Activated effector memory CD4-positive, alpha-beta T cell treated with anti-CD3 and anti-CD28 coated beads, Interleukin-2, amount 50 U/mL, for 16 hours (primary cell): ENCODE results near the gene PREB.
A peak's percentile ranks its signal among the peaks of the same experiment; 100 is the strongest.

ENCODE experiments used
- DNase-seq: peaks from one replicate; pipeline ENCODE4 v3.0.0-alpha.2; 2020

The PREB gene

DNA sequence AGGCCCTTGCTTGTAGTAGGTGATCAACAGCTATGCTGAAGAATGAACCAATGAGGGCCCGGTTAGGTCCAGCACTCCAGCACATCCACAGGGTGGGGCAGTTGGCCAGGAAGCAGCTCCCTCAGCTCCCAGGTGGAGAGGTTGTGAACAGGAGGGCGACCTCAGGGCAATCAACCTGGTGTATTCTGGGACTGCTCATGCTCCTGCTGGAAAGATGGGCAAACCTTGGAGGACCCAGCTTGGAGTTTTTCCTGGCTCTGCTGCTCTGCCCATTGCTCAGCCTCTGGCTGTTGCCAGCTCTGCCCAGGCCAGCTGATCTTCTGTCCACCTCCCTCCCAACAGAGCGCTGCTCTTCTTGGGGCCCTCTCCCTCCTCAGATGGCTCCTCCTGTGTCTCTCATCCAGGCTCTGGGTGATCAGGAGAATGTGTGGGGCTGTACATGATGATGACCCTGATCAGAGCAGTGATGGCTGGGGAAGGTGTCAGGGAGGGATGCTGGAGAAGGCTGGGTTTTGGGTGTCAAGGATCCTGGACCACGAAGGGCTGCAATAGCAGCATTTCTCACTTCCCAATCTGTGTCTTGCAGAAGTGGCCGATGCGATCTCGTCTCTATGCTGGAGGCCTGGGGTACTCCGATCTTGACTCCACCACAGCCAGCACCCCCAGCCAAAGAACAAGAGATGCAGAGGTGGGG is 17.8 kb upstream of the PREB start:
- DNase-seq, result no peak

GRCh38 chr2:27150639-27151230 is 16.3 kb upstream of the PREB start:
- DNase-seq, result no peak

- no peak for DNase-seq
Observed at GRCh38 chr2:27149570-27150405, 15.4 kb upstream of the PREB start.

- no peak for DNase-seq
Observed at GRCh38 chr2:27148801-27149439, 14.5 kb upstream of the PREB start, which contains the start of gene TCF23. Gene TCF23, plus strand, starts transcription at chr2:27149004. Its CDS starts 130 bp downstream, at chr2:27149134.

- no peak for DNase-seq
Observed at GRCh38 chr2:27147935-27148334, 13.5 kb upstream of the PREB start.

- DNase-seq, result no peak
Observed at GRCh38 chr2:27145682-27146081, 11.2 kb upstream of the PREB start.

DNA sequence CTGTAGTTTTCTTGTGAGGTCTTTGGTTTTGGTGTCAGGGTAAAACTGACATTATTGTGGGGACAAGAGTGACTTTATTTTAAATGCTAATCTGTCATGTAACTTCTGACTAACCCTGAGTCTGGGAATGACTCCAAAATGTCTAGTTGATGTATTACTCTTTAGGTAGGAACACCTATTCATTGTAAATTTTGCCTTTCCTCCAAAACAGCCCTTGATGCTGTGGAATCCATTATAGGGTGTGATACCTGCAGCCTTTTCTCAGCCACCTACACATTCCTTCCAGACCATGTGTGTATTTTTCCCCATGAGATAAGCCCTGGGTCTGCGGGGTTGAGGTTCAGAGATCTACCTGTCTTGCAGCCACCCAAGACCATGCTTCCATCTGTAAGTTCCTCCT is 8.8 kb upstream of the PREB start:
- DNase-seq, result no peak

DNA sequence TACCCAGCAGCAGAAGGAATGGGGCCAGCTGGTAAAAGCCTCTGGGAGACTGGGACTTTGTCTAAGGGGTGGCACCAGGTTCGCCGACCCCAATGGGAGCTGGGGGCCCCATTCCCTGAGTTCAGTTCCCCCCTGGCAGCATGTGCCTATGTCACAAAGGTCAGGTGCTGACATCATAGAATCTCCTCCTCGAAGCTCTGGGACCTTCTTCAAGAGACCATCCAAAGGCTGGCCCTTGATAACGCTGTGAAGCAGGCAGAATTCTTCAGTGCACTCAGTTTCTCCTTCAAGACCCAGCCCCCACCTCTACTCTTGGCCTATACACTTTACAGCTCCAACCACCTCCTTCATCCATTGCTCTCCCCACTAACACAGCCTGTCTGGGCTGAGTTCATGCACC is 4.9 kb upstream of the PREB start, which contains the start of gene PRR30:
Gene PRR30 (minus strand): TSS at position 101 of the 400 bp plus-strand sequence. CDS start 1,081 bp downstream, outside the sequence.
- no peak for DNase-seq

DNA sequence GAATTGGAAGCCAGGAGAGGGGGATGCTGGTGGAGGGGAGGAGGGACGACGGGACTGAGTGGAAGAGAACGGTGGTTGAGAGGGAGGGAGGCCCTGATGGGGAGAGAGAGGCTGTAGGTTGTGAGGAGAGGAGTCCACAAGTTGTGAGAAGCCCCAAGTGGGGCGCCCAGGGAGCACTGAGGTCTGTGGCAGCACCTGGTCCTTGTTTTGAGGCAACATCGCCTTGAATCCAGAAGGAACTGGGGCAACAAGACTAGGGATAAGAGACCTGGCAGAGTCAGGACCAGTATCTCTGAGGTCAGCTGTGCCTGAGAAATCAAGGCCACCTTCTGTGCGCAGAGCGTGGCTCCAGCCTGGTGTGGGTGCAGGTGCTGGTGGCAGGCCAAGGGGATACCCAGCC is 3.7 kb upstream of the PREB start:
- no peak for DNase-seq

DNA sequence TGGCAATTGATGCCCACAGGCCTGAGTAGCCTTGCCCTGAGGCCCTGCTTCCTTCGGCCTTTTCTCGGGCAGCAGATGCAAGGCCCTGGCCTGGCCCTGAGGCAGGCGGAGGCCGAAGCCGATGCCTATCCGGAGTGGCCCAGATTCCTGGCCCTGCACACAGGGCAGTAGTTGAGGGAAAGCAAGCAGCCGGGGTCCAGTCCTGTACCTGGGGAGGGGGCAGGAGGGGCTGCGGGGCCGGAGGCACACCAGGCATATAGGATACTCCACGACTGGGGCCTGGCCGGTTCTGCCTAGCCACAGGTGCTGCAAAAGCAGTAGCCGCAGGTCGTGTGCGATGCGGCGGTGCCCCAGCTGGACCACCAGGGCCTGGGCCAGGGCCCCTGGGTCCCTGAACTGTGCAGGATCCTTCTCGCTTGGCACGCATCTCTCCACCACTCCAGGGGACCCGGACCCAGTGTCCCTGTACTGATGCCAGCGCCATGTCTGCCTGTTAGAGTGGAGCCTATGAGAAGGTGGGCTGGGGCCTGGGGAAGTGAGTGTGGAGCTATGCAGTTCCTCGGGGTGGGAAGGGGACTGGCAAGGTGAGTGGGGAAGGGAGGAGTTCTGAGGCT is 3.0 kb upstream of the PREB start:
- no peak for DNase-seq

- DNase-seq, result no peak
Observed at GRCh38 chr2:27136751-27137150, 2.3 kb upstream of the PREB start.

DNA sequence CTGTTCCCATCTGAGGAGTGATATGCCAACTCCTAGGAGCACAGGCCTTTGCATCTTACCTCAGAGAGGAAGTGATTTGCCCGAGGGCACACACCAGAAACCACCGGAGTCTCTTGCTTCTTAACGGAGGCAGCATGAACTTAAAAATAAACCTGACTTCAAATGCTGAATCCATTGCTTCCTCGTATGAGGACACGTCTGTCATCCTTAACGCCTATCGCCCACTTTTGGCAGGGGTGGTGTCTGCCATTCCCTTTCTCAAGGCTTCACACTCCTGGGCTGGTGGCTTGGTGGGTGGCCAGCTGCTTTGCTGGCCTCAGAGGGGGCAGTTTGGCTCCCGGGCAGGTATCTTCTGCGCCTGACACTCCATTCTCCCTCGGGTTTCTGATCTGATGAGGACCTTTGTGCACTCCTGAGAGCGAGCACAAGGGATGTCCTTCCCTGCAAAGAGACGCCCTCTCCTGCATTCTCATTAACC is 1.1 kb upstream of the PREB start:
- no peak for DNase-seq

DNA sequence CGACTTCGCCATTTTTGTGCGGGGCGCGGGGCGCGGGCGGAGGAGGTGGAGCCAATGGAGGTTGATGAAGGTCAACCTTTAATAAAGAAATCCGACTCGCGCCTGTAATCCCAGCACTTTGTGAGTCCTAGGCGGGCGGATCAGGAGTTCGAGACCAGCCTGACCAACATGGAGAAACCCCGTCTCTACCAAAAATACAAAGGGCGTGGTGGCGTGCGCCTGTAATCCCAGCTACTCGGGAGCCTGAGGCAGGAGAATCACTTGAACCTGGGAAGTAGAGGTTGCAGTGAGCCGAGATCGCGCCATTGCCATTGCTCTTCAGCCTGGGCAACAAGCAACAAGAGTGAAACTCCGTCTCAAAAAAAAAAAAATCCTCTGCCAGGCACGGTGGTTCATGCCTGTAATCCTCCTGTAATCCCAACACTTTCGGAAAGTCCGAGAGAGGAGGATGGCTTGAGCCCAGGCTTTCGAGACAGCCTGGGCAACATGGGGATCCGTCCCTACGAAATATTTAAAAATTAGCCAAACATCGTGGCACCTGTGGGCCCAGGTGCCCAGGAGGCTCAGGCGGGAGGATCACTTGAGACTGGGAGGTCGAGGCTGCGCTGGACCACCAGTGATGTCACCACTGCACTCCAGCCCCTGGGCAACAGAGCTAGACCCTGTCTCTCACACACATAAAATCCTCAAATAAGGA is 493 bp upstream of the PREB start:
- no peak for DNase-seq

- peak; percentile 71 for DNase-seq
Observed at GRCh38 chr2:27133195-27133875, 1.1 kb downstream of the PREB start.

DNA sequence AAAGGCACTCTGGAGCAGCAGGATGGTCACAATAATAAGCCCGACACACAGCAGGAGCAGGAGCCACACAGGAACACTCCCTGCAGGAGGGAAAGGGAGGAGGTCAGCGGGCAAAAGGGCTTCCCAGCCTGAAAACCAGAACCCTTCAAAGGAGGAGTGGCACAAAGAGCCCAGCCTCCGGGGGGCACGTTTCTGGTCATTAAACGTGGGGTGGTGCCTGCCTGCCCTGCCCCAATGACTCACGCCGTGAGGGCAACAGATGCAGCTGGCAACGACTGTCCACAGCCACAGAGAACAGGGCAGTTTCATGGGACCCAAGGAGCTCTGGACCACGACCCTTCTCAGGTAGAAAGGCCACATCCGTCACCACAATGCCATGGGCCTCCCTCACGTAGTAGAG is 3.0 kb downstream of the PREB start:
- no peak for DNase-seq

DNA sequence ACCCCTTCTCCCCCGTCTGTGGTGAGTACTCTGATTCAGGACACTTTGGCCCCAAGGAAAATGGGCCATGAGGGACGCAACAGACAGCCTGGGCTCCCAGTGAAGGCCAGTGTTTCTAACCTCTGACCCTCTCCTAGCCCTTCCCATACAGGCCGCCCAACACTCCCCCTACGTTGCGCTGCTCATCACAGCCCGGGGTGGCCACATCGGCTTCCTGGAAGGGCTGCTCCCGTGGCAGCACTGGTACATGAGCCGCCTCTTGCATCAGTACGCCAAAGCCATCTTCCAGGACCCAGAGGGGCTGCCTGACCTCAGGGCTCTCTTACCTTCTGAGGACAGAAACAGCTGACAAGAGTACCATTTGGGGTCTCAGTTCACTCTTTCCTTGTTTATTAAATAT is 4.0 kb downstream of the PREB start:
- DNase-seq, result no peak

GRCh38 chr2:27128668-27129571 is 5.5 kb downstream of the PREB start:
- no peak for DNase-seq

- no peak for DNase-seq
Observed at GRCh38 chr2:27127883-27128667, 6.4 kb downstream of the PREB start.

DNA sequence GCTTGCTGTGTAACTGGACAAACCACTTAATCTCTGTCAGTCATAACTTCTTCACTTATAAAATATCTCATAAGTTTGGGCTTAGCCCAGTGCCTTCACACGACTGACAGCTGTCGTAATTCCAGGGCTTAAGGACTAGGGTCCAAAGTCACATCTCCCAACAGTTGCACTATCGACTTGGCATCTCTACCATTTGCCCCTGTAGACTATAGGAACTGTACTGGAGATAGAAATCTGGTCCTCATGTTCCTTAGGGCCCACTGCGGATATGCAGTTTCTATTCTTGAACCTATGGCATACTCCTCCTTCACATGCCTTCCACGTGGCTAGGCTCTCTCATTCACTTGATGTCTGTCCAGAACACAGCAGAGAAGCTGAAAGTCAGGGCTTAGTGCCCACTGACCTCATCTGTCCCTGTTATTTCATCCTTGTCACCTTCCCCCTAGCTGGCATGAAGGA is 8.2 kb downstream of the PREB start:
- DNase-seq, result no peak
